ENCODE measurements around the gene FAM217B.

The FAM217B gene

GRCh38 chr20:59976156-59976782 lies 36.1 kb downstream of the FAM217B start:
- Mint-ChIP-seq H3K4me1 (ENCODE audit: low read depth) (no peaks in the 10 kb centered on the region), H3K4me3 (no peak overlapping the region), H3K36me3 (ENCODE audit: low read depth) (no peaks in the 10 kb centered on the region), H3K27ac (no peak overlapping the region), H3K9me3 (no peaks in the 10 kb centered on the region), H3K27me3 (ENCODE audit: low read depth) (no peaks in the 10 kb centered on the region)

GRCh38 chr20:59977086-59977485 lies 36.9 kb downstream of the FAM217B start:
- no peaks in the 10 kb centered on the region for H3K4me1 Mint-ChIP-seq (ENCODE audit: low read depth)
- no peak overlapping the region for H3K27ac Mint-ChIP-seq
- H3K4me3 Mint-ChIP-seq, result no peak overlapping the region
- H3K36me3 Mint-ChIP-seq (ENCODE audit: low read depth), result no peaks in the 10 kb centered on the region
- no peaks in the 10 kb centered on the region for H3K9me3 Mint-ChIP-seq
- no peaks in the 10 kb centered on the region for H3K27me3 Mint-ChIP-seq (ENCODE audit: low read depth)

GRCh38 chr20:59983076-59983475 lies 42.9 kb downstream of the FAM217B start:
- Mint-ChIP-seq H3K4me3 (no peak overlapping the region), H3K27me3 (ENCODE audit: low read depth) (no peaks in the 10 kb centered on the region), H3K27ac (no peak overlapping the region), H3K36me3 (ENCODE audit: low read depth) (no peaks in the 10 kb centered on the region), H3K9me3 (no peaks in the 10 kb centered on the region), H3K4me1 (ENCODE audit: low read depth) (no peaks in the 10 kb centered on the region)

- Mint-ChIP-seq H3K27ac (no peak overlapping the region), H3K36me3 (ENCODE audit: low read depth) (no peaks in the 10 kb centered on the region), H3K9me3 (no peaks in the 10 kb centered on the region), H3K4me1 (ENCODE audit: low read depth) (no peaks in the 10 kb centered on the region), H3K27me3 (ENCODE audit: low read depth) (no peaks in the 10 kb centered on the region), H3K4me3 (no peak overlapping the region)
Measured at GRCh38 chr20:59984541-59984940, 44.4 kb downstream of the FAM217B start.

GRCh38 chr20:59985164-59985563 lies 45.0 kb downstream of the FAM217B start:
- Mint-ChIP-seq H3K27me3 (ENCODE audit: low read depth) (no peaks in the 10 kb centered on the region), H3K4me1 (ENCODE audit: low read depth) (no peaks in the 10 kb centered on the region), H3K4me3 (no peak overlapping the region), H3K27ac (no peak overlapping the region), H3K36me3 (ENCODE audit: low read depth) (no peaks in the 10 kb centered on the region), H3K9me3 (no peaks in the 10 kb centered on the region)

- no peak overlapping the region for H3K27ac Mint-ChIP-seq
- no peak overlapping the region for H3K4me3 Mint-ChIP-seq
Measured at GRCh38 chr20:59985864-59986263, 45.7 kb downstream of the FAM217B start.

GRCh38 chr20:59987135-59987534 lies 46.9 kb downstream of the FAM217B start:
- Mint-ChIP-seq H3K27me3 (ENCODE audit: low read depth) (no peaks in the 10 kb centered on the region), H3K4me1 (ENCODE audit: low read depth) (no peaks in the 10 kb centered on the region), H3K4me3 (no peak overlapping the region), H3K36me3 (ENCODE audit: low read depth) (no peaks in the 10 kb centered on the region), H3K9me3 (no peaks in the 10 kb centered on the region), H3K27ac (no peak overlapping the region)

More at GRCh38 chr20:59985864-59986263, 45.7 kb downstream of the FAM217B start:
- H3K27me3 Mint-ChIP-seq (ENCODE audit: low read depth), result no peaks in the 10 kb centered on the region
- H3K9me3 Mint-ChIP-seq, result no peaks in the 10 kb centered on the region
- H3K36me3 Mint-ChIP-seq (ENCODE audit: low read depth), result no peaks in the 10 kb centered on the region
- H3K4me1 Mint-ChIP-seq (ENCODE audit: low read depth), result no peaks in the 10 kb centered on the region

- Mint-ChIP-seq H3K27ac (no peak overlapping the region), H3K27me3 (ENCODE audit: low read depth) (no peaks in the 10 kb centered on the region), H3K4me3 (no peak overlapping the region), H3K4me1 (ENCODE audit: low read depth) (no peaks in the 10 kb centered on the region), H3K9me3 (no peaks in the 10 kb centered on the region), H3K36me3 (ENCODE audit: low read depth) (no peaks in the 10 kb centered on the region)
Measured at GRCh38 chr20:59988141-59988540, 48.0 kb downstream of the FAM217B start.

- Mint-ChIP-seq H3K27ac (no peak overlapping the region), H3K4me3 (no peak overlapping the region), H3K36me3 (ENCODE audit: low read depth) (no peaks in the 10 kb centered on the region), H3K9me3 (no peaks in the 10 kb centered on the region), H3K27me3 (ENCODE audit: low read depth) (no peaks in the 10 kb centered on the region), H3K4me1 (ENCODE audit: low read depth) (peaks cover 2% of the 10 kb centered on the region)
Measured at GRCh38 chr20:59992526-59993084, 52.4 kb downstream of the FAM217B start.

GRCh38 chr20:59993736-59994430 lies 53.7 kb downstream of the FAM217B start:
- no peak overlapping the region for H3K4me3 Mint-ChIP-seq
- no peak overlapping the region for H3K27ac Mint-ChIP-seq
- H3K36me3 Mint-ChIP-seq (ENCODE audit: low read depth), result no peaks in the 10 kb centered on the region
- H3K27me3 Mint-ChIP-seq (ENCODE audit: low read depth), result no peaks in the 10 kb centered on the region
- H3K4me1 Mint-ChIP-seq (ENCODE audit: low read depth), result peaks cover 2% of the 10 kb centered on the region
- H3K9me3 Mint-ChIP-seq, result no peaks in the 10 kb centered on the region

- Mint-ChIP-seq H3K27ac (no peak overlapping the region), H3K4me3 (no peak overlapping the region), H3K36me3 (ENCODE audit: low read depth) (no peaks in the 10 kb centered on the region), H3K27me3 (ENCODE audit: low read depth) (no peaks in the 10 kb centered on the region), H3K9me3 (no peaks in the 10 kb centered on the region), H3K4me1 (ENCODE audit: low read depth) (peaks cover 2% of the 10 kb centered on the region)
Measured at GRCh38 chr20:59994697-59995122, 54.5 kb downstream of the FAM217B start.

GRCh38 chr20:59996108-59996507 lies 55.9 kb downstream of the FAM217B start:
- no peaks in the 10 kb centered on the region for H3K27me3 Mint-ChIP-seq (ENCODE audit: low read depth)
- no peak overlapping the region for H3K4me3 Mint-ChIP-seq
- no peak overlapping the region for H3K27ac Mint-ChIP-seq
- peaks cover 2% of the 10 kb centered on the region for H3K4me1 Mint-ChIP-seq (ENCODE audit: low read depth)
- H3K9me3 Mint-ChIP-seq, result no peaks in the 10 kb centered on the region
- H3K36me3 Mint-ChIP-seq (ENCODE audit: low read depth), result no peaks in the 10 kb centered on the region

- peaks cover 2% of the 10 kb centered on the region for H3K4me1 Mint-ChIP-seq (ENCODE audit: low read depth)
- H3K27ac Mint-ChIP-seq, result no peak overlapping the region
- no peak overlapping the region for H3K4me3 Mint-ChIP-seq
- no peaks in the 10 kb centered on the region for H3K9me3 Mint-ChIP-seq
- H3K27me3 Mint-ChIP-seq (ENCODE audit: low read depth), result no peaks in the 10 kb centered on the region
- no peaks in the 10 kb centered on the region for H3K36me3 Mint-ChIP-seq (ENCODE audit: low read depth)
Measured at GRCh38 chr20:59997896-59998295, 57.7 kb downstream of the FAM217B start.
